PFSK-1 (cell line): ENCODE measurements around the gene SLC41A1.

Source experiments
- FOXP2 ChIP-seq: optimal IDR thresholded peaks from 2 replicates; pipeline ENCODE3; 2011; ENCODE audit warnings: borderline replicate concordance, control low read depth, inconsistent platforms; ENCODE audit not compliant: insufficient read depth; ENCODE audit errors: extremely low read length, extremely low read depth
- POLR2AphosphoS5 ChIP-seq: IDR thresholded peaks from 2 replicates; pipeline ENCODE4 v1.6.1; 2012; ENCODE audit warnings: low read depth, mild to moderate bottlenecking, control low read depth, low read length, moderate library complexity
- REST ChIP-seq, 2 experiments: IDR thresholded peaks; 2 replicates each; pipeline versions ENCODE4 v1.6.1 to v1.8.0; 2011 to 2012; ENCODE audit warnings: low read depth in 2 of 2, low read length in 2 of 2, control low read depth in 1 of 2, inconsistent platforms in 1 of 2, mild to moderate bottlenecking in 1 of 2, moderate library complexity in 1 of 2; ENCODE audit not compliant: insufficient read depth in 1 of 2
- SIN3A ChIP-seq: IDR thresholded peaks from 2 replicates; pipeline ENCODE4 v1.6.1; 2012; ENCODE audit warnings: mild to moderate bottlenecking, low read length, moderate library complexity, borderline replicate concordance; ENCODE audit not compliant: insufficient read depth
- TAF1 ChIP-seq: IDR thresholded peaks from 2 replicates; pipeline ENCODE4 v1.6.1; 2012; ENCODE audit warnings: low read length, control low read depth, borderline replicate concordance; ENCODE audit not compliant: insufficient read depth

The SLC41A1 gene

DNA sequence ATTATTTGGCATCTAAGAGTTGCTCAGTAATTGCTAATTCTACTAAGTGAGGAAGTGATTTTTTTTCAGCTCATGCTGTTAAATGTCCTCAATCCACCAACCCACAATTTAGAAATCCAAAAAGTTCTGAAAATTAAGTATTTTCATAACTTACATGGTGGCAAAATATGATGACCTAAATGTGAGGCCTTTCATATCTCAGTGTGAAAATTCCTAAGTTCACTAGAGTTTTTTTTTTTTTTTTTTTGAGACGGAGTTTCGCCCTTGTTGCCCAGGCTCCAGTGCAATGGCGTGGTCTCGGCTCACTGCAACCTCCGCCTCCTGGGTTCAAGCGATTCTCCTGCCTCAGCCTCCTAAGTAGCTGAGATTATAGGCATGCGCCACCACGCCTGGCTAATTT lies 68.6 kb downstream of the SLC41A1 start:
- TF ChIP-seq SIN3A (no peak), TAF1 (no peak), FOXP2 (no peak), POLR2AphosphoS5 (no peak), REST (IDR thresholded peaks at IDR 0.05; ENCODE audit: insufficient read depth in 1 of 2, low read depth in 2 of 2, low read length in 2 of 2) (no peak)

GRCh38 chr1:205743977-205744376 lies 69.0 kb downstream of the SLC41A1 start:
- TF ChIP-seq POLR2AphosphoS5: 0 out of 2 replicates have a peak, but pooled peaks have one; percentile 33
- no peak for TF ChIP-seq REST (IDR thresholded peaks at IDR 0.05; ENCODE audit: insufficient read depth in 1 of 2, low read depth in 2 of 2, low read length in 2 of 2)
- TF ChIP-seq TAF1: no peak
- TF ChIP-seq SIN3A: no peak
- no peak for TF ChIP-seq FOXP2

DNA sequence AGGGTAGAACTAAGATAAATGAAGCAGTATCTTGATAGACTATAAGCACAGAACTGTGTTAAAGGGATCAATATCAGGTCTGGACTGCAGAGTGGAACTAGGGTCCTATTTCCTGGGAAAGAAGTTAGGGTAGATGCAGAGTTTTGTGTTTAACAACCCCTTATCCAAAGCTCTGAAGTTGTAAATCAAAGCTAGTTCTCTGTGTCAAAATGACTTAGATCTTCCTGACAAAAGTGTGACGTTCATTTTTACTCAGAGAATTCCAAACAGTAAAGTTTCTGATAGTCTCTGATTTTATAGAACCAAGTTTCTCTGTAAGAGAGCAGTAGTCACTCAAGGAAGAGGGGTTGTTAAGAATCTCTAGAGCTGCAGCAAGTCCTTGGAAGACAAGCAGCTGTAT lies 71.3 kb downstream of the SLC41A1 start:
- no peak for TF ChIP-seq REST (IDR thresholded peaks at IDR 0.05; ENCODE audit: insufficient read depth in 1 of 2, low read depth in 2 of 2, low read length in 2 of 2)

- TF ChIP-seq POLR2AphosphoS5: no peak; the same call in 1 of the 2 replicates
- no peak for TF ChIP-seq SIN3A
- TF ChIP-seq FOXP2: no peak
- TF ChIP-seq TAF1: no peak
- TF ChIP-seq REST (IDR thresholded peaks at IDR 0.05; ENCODE audit: insufficient read depth in 1 of 2, low read depth in 2 of 2, low read length in 2 of 2): no peak
Measured at GRCh38 chr1:205739348-205740160, 73.4 kb downstream of the SLC41A1 start.
